ENCODE data around the gene B4GALNT3.
"Not testable (repeated sequence)": the region's sequence is repeated elsewhere in the genome, so short reads cannot be mapped to it uniquely, and the experiment has no call there.

B4GALNT3 gene

DNA sequence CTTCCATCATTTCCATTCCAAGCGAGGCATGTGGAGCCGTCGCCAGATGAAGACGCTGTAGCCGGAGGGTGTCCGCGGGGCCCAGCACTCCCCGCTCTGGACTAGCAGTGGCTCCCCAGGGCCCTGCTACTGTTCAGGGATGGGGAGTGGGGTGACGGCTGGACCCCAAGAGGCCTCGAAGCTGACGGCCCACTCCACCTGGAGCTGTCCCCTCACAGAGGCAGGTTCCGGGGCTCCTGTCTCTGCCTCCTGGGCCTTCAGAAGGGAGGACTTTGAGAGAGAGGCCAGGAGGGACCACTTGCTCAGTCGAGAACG, 101.6 kb downstream of the B4GALNT3 start:
- no peak for DNase-seq

DNA sequence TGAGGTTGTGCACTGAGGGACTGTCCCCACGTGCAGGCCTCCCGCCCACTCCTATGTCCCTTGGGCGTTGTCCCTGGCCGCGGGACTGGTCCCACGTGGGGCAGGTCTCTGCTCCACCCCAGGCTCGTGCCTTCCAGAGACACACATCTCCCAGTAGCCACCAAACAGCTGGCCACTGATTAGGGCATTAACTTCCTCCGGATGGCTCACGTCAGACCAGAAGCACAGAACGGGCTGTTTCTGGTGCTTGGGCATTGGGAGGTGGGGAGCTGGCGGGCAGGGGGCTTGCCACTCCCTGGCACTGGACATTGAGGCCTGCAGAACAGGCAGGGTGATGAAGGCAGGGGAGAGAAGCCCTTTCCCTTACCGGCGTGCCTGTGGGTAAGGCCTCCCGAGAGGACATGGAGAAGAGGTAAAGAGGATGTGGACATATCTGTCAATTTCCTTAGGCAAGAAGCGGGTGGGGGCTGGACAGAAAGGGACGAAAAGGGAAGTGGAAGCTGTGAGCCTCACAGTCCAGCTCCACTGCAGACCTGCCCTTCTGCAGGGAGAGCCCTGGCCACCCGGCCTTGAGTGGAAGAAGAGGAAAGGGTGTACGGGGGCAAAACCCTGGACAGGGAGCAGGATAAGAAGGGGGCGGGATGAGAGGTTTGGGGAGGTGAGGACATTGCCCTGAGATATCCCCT, 102.3 kb downstream of the B4GALNT3 start:
- DNase-seq: no peak

DNA sequence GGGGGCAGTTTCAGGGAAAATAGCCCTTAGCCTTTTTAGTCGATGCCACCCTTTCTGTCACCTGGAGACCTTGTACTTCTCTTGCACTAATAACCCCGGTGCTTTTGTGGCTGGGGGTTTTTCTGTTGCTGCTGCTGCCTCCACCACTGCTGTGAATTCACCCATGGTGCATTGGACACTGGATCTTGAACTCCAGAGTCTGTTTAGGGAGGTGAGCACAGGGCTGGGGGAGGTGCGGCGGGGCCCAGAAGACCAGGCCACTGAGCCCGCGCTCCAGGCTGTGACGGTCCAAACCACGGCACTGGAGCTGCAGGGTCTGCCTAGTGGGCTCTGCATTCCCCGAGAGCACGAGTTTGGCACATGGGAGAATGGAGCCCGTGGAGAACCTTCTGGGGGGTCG, 102.9 kb downstream of the B4GALNT3 start:
- DNase-seq: no peak

DNA sequence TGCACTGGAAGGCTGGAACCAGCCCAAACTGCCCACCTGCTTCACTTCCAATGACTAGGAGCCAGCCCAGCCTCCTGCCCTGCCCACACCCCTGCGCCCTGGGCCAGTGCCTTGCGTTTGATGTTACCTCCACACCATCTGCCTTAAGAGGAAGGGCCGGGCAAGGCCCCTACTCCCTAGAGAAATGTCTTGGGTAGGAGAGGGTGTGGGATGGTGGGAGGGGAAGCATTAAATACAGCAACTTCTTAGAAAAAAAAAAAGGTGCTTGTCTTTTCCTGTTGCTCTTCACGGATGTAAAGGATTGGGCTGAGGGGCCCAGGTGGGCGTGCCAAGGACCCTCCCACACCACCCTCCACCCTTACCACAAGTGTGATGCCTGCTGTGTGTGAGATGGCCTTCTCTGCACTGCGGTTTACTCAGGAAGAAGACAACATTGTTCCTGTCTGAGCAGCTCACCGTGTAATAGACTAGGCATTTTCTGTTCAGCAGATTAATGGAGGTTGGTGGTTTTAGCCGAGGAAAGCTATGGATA, 103.6 kb downstream of the B4GALNT3 start:
- peak; percentile 65 for DNase-seq

DNA sequence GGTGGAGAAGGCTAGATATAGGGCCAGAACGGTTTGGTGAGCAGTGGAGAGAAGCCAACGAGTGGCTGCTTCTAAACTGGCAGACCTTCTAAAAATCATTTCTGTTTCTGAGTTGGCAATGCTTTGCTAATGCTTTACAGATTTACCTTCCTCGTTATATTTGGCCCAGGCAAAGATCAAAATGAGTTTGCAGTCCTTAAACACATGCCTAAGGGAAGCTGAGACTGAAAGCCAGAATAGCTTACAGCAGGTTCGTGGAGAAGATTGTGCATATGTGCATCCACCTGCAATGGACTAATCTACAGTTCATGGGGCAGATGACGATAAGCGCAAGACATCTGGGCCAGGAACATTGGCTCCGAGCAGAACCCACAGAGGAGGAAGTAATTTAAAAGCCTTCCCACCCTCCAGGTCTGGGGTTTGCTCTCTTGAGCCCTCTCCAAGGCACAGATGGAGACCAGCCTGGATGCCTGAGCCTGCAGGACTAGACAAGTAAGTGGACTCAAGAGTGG, 104.1 kb downstream of the B4GALNT3 start:
- no peak for DNase-seq

DNA sequence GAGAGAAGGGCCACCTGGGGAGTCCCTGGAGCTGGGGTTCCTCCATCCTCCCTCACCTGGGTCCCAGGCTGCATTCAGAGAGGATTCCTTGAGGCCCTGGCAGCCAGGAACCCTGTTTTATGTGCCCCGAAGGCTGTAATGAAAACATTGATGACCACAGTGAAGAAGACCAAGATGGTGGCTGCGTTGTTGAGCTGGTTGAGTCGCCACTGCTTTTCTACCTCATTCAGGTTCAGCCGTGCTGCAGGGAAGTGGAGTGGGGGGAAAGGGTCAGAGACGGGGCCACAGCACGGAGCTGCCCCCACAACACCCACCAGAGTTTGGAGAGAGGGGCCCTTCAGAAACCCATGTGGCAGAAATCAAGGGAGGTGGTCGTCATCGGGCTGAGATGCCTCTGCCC, 105.4 kb downstream of the B4GALNT3 start:
- no peak for DNase-seq

DNA sequence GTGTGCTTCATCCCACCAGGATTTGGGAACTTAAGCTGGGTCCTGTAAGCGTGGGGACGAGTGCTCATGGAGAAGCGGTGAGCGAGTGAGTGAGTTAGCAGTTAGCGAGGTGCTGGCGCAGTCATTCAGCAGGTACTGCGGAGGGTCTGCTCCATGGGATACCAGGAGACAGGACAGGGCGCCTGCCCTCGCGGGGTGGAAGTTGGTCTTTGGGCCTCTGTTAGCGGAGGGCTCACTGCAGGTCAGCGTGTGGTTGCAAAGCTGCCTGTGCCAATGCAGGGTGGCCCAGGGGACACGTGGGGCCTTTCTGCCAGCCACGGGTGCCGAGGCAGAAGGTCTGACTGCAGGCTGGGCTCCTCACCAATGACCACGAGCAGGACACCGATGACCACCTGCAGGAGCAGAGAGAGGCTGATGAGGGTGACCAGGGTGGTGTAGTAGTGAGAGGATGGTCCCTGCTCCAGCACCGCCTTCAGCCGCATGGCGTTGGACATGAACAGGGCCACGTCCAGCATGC, 105.9 kb downstream of the B4GALNT3 start:
- DNase-seq: no peak

DNA sequence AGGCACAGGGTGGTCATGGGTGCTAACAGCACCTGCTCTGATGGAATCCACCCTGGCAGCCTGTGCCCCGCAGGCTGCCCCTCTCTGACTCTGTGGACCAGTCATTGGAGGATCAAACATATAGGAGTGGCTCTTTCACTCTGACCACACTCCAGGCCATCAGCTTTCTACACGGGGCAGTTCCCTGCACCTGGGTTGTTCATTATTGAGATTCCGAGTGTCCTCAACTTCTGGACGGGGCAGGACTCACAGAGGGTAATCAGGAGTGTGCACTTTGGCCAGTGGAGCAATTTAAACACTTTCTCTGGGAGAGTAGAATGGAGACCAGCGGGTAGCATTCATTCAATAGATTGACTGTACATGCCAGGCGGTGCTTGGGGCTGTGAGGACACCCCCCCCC, 108.7 kb downstream of the B4GALNT3 start:
- DNase-seq: no peak

DNA sequence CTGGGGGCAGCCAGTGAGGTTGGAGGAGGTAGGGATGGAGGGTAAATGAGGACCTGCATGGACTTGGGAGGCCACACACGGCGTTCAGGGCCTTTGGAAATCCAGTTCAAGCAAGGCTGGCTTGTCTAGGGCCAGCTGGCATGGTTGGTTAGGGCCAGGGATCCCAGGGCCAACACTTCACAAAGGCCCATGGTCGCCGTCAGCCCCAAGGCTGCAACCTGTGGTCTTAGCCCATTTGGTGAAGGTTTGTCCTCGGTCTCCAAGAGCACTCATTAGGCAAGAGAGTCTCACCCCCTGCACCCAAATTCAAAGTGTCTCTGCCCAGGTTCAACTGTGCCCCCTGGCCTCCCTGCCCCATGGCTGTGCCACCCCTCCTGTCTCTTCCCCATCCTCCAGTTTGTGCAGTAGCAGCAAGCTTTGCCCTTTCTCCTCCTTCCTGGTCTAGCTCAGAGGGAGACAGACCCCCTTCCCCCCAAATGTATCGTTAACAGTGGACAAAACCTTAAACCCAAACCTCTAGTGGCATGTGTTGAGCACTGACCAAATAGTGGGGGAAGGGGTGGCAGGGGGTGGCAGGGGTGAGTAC, 109.4 kb downstream of the B4GALNT3 start:
- no peak for DNase-seq

DNA sequence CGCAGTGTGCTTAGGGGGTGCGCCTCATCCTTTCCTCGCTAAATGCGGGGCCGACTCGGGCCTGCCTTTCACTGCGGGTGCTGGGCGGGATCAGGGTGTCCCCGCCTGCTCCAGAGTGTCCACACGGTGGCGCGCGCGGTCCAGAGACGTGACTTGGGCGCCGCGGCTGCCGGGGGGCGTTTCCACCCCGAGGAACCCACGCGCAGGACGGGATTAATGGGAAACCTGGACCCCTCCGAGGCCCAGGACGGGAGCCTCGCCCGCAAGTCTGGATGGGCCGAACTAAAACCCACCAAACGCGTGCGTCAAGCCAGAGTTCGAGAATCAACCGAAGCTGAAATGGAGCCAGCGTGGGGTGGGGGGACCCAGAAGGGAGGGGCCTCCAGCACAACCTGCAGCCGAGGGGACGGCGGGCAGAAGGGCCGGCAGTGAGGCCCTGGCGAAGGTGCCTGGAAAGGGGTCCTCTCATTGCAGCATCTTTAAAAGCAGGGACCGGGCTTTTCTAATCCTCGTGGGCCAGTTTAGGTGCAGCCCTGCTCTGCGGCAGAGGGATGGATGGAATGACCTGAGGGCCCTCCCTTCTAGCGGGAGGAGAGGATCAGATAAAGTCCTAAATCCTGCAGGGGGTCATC, 110.2 kb downstream of the B4GALNT3 start:
- peak; percentile 82 for DNase-seq

DNA sequence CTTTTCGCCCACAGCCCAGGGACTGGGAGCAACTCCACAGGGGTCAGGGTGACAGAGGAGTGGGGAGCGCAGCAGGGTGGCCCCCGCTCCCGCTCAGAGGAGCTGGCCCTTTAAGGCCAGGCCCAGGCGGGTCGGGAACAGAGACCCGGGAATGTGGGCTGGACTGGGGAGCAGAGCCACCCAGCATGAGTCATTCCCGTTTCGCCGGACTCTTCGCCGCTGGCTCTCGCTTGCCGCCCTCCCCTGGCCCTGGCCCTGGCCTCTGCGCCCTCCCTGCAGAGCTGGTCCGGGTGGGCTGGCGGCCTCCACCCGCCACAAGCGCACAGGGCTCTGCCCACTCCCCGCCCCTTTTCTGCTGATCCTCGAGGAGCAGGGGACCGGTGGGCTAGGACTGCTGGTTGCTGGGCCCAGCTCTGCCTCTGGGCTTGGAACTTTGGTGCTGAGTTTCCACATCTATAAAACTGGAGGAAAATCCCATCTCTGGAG, 110.7 kb downstream of the B4GALNT3 start:
- DNase-seq: no peak

DNA sequence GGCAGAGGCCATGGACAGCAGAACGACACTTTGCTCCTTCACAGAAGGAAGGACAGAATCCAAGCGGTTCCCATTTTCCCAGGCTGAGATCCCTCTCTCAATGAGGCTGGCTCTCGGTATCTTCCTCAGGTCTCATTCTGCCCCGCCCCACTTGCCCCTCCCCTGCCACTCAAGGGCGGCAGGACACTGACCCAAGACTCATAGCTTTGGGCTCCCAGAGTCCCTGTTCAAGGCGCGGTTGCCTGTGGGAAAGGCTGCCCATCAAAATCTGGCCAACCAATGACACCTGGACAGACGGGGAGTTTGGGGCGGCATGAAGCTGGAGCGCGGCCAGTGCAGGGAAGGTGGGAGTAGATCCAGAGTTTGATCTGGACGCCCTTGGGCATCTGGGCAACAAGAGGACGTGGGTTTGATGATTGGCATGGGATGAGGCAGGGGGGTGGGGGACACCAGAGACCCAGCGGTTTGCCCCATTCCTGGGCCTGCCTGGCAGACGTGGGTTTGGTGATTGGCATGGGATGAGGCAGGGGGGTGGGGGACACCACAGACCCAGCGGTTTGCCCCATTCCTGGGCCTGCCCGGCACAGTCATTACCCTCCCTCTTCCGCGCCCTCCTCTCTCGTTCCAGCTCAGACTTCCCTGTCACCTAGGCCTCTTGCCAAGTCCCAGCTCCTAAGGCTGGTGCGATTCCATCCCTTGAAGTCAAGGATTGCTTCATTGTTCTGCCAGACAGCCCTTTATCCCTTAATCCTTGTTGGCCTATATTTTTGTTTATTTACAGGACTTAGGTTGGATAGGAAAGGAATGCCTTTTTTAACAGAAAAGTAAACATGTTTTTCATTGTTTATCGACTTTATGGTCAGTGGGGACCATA, 111.4 kb downstream of the B4GALNT3 start:
- DNase-seq: no peak

DNA sequence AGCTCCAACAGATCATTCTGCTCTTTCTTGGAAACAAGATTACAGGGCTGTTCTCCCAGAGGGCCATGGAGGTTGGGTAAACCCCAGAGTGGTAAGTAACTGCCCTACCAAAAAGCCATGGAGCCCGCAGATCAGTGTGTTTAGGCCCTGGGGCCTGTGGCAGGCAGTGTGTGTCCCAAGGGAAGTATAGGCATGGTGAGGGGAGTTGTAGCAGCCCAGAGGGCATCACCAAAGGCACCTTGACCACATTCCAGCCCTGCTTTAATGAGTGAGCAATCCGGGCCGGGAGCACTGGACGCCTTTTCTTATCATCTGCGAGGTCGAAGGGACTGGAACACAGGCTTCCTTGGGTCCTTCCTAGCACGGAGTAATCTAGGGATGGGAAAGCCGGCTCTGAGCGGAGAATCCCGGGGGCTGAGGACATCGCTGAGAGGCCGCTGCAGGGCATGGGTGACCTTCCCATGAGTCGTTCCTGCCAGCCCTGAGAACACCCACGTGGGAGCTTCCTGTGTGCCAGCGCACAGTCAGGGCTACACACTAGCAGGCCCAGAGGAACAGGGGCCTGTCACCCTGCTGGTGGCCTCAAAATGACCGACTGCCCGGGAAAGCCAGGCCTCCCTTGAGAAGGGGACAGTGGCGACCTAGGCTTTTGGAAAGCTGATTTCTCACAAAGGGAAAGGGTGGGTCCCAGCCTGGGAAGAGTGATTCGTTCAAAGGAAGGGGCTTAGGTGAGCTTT, 112.2 kb downstream of the B4GALNT3 start:
- DNase-seq: no peak

DNA sequence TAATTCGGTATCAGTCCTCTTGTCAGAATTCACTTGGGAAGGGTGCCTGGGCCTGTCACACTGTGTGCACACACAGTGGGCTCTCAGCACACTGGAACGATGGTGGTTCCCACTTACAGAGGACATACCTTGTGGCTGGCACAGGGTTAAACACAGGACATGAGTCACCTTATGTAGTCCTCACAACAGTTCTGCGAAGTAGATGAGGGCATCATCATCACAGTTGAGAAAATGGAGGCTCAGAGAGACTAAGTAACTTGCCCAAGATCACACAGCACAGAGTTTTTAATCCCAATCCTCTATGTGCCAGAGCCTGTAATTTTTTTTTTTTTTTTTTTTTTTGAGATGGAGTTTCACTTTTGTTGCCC, 112.8 kb downstream of the B4GALNT3 start:
- DNase-seq: no peak

DNA sequence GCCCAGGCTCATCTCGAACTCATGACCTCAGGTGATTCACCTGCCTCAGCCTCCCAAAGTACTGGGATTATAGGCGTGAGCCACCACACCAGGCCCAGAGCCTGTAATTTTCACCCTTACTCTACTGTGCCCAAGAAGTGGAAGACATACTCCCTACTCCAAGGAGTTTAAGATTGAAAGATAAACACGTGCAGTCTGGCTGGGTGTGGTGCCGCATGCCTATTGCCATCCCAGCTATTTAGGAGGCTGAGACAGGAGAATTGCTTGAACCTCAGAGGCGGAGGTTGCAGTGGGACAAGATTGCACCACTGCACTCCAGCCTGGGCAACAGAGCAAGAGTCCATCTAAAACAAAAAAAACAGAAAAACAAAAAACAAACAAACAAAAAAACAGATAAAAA, 113.5 kb downstream of the B4GALNT3 start:
- no peak for DNase-seq

DNA sequence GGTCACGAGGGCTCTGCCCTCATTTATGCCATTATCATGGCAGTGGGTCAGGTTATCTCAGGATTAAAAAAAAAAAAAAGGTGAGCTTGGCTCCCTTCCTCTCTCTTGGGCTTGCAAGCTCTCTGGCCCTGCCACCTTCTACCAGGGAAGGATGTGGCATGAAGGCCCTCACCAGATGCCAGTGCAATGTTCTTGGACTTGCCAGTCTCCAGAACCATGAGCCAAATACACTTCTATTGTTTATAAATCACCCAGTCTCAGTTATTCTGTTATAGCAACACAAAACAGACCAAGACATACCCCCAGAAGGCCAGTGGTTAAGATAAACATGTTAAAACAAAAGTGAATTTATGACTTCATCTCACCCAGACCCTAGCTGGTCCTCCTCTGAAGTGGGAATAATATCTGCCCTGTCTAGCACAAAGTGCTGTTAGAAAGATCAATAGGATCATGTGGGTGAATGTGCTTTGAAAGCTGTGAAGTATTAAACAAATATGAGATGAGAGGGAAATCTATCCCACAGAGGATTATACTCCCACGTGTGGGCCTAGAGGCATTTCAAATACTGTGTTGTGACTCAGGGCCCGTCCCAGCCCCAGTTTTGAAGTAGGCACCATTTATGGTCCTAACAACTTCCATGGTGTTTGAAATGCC, 114.9 kb downstream of the B4GALNT3 start:
- no peak for DNase-seq

DNA sequence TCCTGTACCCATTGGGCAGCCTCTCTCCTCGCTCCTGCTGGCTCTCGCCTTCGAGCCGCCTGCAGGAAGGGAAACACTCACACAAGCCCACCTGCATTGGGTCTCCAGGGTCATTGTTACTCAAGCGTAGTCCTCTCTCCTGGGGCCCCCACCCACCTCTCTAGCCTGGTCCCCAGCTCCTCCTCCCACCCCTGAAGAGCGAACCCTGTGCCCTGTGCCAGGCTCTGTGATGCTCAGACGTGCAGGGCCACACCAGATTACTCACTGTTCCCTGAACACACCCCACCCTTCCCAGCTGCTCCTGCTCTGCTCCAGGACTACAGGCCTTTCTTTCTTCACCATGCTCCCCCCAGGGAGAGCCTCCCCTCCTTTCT, 115.4 kb downstream of the B4GALNT3 start:
- no peak for DNase-seq

DNA sequence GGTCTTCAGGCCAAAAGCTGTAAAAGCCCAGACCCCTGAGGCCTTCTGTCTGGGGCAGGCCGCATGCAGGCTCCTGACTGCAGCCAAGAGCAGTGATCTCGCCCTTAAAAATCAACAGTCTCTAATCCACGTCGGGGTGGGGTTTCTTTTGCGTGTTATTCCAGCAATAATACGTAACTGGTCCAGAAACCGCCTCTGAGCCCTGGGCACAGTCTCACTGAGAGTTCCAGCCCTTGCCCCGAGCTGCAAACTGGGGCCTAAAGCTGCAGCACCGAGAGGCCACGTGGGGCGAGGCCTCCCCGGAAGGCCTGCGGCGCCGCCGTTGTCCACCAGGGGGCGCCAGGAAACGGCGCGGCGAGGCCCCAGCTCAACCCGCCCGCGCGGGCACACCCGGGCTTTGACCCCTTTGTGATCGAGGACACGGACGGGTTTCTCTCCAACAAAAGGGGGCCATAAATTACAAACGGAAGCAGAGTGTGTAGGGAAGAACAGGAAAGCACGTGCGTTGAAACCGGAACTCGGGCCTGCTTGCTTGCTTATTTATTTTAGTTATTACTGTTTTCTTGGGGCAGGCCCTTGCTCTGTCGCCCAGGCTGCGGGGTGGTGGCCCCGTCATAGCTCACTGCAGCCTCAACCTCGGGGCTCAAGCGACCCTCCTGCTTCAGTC, 116.3 kb downstream of the B4GALNT3 start:
- DNase-seq: peak; percentile 84

DNA sequence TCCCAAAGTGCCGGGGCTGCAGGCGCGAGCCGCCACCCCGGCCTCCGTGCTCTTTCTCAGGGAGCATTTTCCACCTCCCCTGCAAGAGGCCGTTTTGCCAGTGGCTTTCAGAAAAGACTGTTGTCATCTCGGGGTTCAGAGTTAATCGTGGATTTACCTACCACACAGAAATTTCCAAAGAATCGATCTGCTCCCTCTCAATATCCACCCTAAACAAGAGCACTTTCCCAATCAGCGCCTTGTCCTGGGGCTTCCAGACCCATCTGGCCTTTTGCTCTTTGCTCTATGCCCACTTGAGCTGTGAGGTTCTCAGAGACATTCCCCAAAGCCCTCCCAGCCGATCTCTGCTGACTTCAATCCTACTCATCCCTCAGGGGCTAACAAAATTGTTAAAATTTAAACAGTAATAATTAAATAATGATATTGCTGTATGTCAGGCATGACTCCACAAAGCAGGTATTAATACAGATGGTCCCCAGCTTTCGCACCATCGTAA, 116.9 kb downstream of the B4GALNT3 start:
- DNase-seq: no peak

DNA sequence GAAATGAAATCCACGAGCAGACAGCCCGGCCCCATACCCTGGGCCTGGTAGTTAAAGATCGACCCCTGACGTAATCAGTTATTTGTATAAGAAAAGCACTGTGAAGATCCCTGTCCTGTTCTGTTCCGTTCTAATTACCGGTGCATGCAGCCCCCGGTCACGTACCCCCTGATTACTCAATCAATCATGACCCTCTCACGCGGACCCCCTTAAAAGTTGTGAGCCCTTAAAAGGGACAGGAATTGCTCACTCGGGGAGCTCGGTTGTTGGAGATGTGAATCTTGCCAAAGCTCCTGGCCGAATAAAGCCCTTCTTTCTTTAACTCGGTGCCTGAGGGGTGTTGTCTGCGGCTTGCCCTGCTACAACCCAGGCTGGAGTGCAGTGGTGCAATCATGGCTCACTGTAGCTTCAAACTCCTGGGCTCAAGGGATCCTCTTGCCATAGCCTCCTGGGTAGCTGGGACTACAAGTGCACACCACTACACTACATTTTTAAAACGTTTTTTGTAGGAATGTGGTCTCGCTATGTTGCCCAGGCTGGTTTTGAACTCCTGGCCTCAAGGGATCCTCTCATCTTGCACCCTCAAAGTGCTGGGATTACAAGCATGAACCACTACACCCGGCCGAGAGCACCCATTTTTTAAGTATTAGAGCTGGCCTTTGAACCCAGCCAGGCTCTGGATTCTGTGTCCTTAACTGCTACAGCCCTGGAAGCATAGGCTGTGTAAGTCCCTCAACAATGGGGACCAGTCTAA, 118.4 kb downstream of the B4GALNT3 start:
- not testable (repeated sequence) for DNase-seq

Data from activated gamma-delta T cell treated with Interleukin-2 at 50 U/mL for 16 hours (primary cell).